ENCODE data around the gene NAP1L1. TPM values are rescaled to one million over a fixed set of nuclear protein-coding genes. Genes with fewer than 3 reads are reported as not detected.
A peak's percentile ranks its signal among the peaks of the same experiment; 100 is the strongest.

Gene NAP1L1
- total RNA-seq, 1 experiment from 2014 or later: 946 TPM

DNA sequence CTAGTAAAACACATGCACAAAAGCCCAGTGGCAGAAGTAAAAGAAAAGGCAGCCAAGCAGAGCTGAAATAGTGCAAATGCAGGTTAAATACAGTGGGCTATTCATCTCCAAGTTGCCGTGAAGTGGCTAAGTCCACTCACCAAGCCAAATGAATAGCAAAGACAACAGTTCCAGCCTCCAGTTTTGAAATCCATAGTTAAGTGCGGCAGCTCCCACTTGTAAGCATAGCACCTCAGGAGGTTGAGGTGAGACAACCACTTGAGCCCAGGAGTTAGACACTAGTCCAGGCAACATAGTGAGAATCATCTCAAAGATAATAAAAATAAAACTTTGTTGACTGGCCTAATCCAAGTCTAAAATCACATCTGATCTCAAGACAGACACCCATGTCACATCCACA is 43.1 kb downstream of the NAP1L1 start:
- Mint-ChIP-seq H3K9me3 (no peaks in the 10 kb centered on the region), H3K4me1 (peaks cover 46% of the 10 kb centered on the region), H3K4me3 (no peak overlapping the region), H3K27ac (peak overlapping the region; percentile 57; the same call in 1 of the 2 replicates), H3K36me3 (peaks cover 10% of the 10 kb centered on the region), H3K27me3 (ENCODE audit: low read depth) (no peaks in the 10 kb centered on the region)
- ChIA-PET POLR2A (interaction anchor here (0.9 kb wide), 1 partner anchor 10 kb away, joined by 4 read pairs; the partner anchor contains the start of gene PHLDA1), CTCF (interaction anchor here (1.6 kb wide), 1 partner anchor 515 kb away, joined by 3 read pairs; no protein-coding TSS in a partner anchor)
- ATAC-seq: no peak
- no peak for DNase-seq (ENCODE audit: low spot score)
- TF ChIP-seq, protein P1, sequence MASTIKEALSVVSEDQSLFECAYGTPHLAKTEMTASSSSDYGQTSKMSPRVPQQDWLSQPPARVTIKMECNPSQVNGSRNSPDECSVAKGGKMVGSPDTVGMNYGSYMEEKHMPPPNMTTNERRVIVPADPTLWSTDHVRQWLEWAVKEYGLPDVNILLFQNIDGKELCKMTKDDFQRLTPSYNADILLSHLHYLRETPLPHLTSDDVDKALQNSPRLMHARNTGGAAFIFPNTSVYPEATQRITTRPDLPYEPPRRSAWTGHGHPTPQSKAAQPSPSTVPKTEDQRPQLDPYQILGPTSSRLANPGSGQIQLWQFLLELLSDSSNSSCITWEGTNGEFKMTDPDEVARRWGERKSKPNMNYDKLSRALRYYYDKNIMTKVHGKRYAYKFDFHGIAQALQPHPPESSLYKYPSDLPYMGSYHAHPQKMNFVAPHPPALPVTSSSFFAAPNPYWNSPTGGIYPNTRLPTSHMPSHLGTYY (CRISPR knock-in tag; IDR thresholded peaks at IDR 0.05): no peak
- TF ChIP-seq ZNF138 (CRISPR knock-in tag; conservative IDR thresholded peaks at IDR 0.05): no peak
- no peak for TF ChIP-seq RELA (CRISPR knock-in tag; IDR thresholded peaks at IDR 0.05; ENCODE audit: borderline replicate concordance)
- TF ChIP-seq SMAD4 (CRISPR knock-in tag; IDR thresholded peaks at IDR 0.05): no peak
- TF ChIP-seq NR3C1 (CRISPR knock-in tag; conservative IDR thresholded peaks at IDR 0.05; ENCODE audit: low read depth): no peak
- TF ChIP-seq ZNF219 (CRISPR knock-in tag; IDR thresholded peaks at IDR 0.05; ENCODE audit: borderline replicate concordance): no peak
- TF ChIP-seq, protein P2, sequence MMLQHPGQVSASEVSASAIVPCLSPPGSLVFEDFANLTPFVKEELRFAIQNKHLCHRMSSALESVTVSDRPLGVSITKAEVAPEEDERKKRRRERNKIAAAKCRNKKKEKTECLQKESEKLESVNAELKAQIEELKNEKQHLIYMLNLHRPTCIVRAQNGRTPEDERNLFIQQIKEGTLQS (CRISPR knock-in tag; conservative IDR thresholded peaks at IDR 0.05): no peak
- TF ChIP-seq, protein P3, sequence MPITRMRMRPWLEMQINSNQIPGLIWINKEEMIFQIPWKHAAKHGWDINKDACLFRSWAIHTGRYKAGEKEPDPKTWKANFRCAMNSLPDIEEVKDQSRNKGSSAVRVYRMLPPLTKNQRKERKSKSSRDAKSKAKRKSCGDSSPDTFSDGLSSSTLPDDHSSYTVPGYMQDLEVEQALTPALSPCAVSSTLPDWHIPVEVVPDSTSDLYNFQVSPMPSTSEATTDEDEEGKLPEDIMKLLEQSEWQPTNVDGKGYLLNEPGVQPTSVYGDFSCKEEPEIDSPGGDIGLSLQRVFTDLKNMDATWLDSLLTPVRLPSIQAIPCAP (CRISPR knock-in tag; IDR thresholded peaks at IDR 0.05): no peak

DNA sequence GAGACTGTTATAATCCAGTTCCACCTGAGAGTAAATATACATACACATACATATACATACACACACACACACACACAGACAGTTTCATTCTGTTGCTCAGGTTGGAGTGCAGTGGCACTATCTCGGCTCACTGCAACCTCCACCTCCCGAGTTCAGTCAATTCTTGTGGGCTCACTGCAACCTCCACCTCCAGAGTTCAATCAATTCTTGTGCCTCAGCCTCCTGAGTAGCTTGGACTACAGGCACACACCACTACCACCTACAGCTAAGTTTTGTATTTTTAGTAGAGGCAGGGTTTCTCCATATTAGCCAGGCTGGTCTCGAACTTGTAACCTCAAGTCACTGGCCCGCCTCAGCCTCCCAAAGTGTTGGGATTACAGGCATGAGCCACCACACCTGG is 44.0 kb downstream of the NAP1L1 start:
- ChIA-PET CTCF (interaction anchor here (1.1 to 1.6 kb wide), 3 partner anchors 9 to 514 kb away, joined by 3 to 4 read pairs (median 4); partner anchors contain the start of gene PHLDA1), POLR2A (interaction anchor here (0.9 kb wide), 1 partner anchor 10 kb away, joined by 4 read pairs; the partner anchor contains the start of gene PHLDA1)
- Mint-ChIP-seq H3K36me3 (peaks cover 8% of the 10 kb centered on the region), H3K9me3 (no peaks in the 10 kb centered on the region), H3K27ac (peak overlapping the region; percentile 46), H3K4me3 (no peak overlapping the region), H3K27me3 (ENCODE audit: low read depth) (no peaks in the 10 kb centered on the region), H3K4me1 (peaks cover 51% of the 10 kb centered on the region)
- no peak for DNase-seq (ENCODE audit: low spot score)
- TF ChIP-seq, protein P4, sequence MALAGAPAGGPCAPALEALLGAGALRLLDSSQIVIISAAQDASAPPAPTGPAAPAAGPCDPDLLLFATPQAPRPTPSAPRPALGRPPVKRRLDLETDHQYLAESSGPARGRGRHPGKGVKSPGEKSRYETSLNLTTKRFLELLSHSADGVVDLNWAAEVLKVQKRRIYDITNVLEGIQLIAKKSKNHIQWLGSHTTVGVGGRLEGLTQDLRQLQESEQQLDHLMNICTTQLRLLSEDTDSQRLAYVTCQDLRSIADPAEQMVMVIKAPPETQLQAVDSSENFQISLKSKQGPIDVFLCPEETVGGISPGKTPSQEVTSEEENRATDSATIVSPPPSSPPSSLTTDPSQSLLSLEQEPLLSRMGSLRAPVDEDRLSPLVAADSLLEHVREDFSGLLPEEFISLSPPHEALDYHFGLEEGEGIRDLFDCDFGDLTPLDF (CRISPR knock-in tag; IDR thresholded peaks at IDR 0.05): no peak
- TF ChIP-seq, protein P5, sequence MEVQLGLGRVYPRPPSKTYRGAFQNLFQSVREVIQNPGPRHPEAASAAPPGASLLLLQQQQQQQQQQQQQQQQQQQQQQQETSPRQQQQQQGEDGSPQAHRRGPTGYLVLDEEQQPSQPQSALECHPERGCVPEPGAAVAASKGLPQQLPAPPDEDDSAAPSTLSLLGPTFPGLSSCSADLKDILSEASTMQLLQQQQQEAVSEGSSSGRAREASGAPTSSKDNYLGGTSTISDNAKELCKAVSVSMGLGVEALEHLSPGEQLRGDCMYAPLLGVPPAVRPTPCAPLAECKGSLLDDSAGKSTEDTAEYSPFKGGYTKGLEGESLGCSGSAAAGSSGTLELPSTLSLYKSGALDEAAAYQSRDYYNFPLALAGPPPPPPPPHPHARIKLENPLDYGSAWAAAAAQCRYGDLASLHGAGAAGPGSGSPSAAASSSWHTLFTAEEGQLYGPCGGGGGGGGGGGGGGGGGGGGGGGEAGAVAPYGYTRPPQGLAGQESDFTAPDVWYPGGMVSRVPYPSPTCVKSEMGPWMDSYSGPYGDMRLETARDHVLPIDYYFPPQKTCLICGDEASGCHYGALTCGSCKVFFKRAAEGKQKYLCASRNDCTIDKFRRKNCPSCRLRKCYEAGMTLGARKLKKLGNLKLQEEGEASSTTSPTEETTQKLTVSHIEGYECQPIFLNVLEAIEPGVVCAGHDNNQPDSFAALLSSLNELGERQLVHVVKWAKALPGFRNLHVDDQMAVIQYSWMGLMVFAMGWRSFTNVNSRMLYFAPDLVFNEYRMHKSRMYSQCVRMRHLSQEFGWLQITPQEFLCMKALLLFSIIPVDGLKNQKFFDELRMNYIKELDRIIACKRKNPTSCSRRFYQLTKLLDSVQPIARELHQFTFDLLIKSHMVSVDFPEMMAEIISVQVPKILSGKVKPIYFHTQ (CRISPR knock-in tag; IDR thresholded peaks at IDR 0.05): peak; percentile 84
- 0 out of 2 replicates have a peak, but pooled peaks have one; percentile 49 for TF ChIP-seq ZNF671 (CRISPR knock-in tag; IDR thresholded peaks at IDR 0.05)
- peak; percentile 11; the same call in 1 of the 2 replicates for ATAC-seq

DNA sequence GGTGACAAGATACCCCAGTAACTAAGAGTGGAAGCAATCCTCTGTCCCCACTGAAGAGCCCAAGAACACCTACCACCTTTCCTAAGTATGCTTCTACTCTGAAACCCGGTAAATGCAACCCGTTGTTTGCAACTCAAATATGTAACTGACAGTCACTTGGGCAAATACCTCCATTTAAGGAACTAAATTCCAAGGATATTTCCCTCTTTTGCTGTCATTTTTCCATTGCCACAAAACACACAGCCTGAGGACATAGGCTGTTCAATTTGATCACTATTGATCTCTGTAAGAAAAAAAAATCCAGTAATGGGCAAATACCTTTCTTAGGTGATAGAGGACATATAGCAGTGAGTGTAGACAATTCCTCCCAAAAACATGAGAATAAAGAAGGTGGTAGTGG is 46.3 kb downstream of the NAP1L1 start:
- Mint-ChIP-seq H3K4me3 (no peak overlapping the region), H3K36me3 (no peaks in the 10 kb centered on the region), H3K4me1 (peaks cover 71% of the 10 kb centered on the region), H3K27ac (peak overlapping the region; percentile 69), H3K27me3 (ENCODE audit: low read depth) (no peaks in the 10 kb centered on the region), H3K9me3 (no peaks in the 10 kb centered on the region)
- no peak for ATAC-seq
- POLR2A ChIA-PET: no interaction called here
- CTCF ChIA-PET: interaction anchor here (2.1 kb wide), 2 partner anchors 43 to 512 kb away, joined by 5 to 17 read pairs; no protein-coding TSS in a partner anchor
- DNase-seq (ENCODE audit: low spot score): no peak
- TF ChIP-seq, protein P6, sequence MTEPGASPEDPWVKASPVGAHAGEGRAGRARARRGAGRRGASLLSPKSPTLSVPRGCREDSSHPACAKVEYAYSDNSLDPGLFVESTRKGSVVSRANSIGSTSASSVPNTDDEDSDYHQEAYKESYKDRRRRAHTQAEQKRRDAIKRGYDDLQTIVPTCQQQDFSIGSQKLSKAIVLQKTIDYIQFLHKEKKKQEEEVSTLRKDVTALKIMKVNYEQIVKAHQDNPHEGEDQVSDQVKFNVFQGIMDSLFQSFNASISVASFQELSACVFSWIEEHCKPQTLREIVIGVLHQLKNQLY (CRISPR knock-in tag; IDR thresholded peaks at IDR 0.05): no peak
- TF ChIP-seq PRRX2 (CRISPR knock-in tag; IDR thresholded peaks at IDR 0.05) (no peak), FOXJ3 (CRISPR knock-in tag; IDR thresholded peaks at IDR 0.05; ENCODE audit: borderline replicate concordance) (no peak), NR3C1 (CRISPR knock-in tag; conservative IDR thresholded peaks at IDR 0.05; ENCODE audit: low read depth) (no peak), GRHL2 (CRISPR knock-in tag; IDR thresholded peaks at IDR 0.05; ENCODE audit: insufficient replicate concordance, severe bottlenecking) (no peak), ETV6 (CRISPR knock-in tag; IDR thresholded peaks at IDR 0.05) (no peak), FOXP1 (CRISPR knock-in tag; IDR thresholded peaks at IDR 0.05; ENCODE audit: borderline replicate concordance) (no peak), ZNF416 (CRISPR knock-in tag; IDR thresholded peaks at IDR 0.05) (no peak)
- TF ChIP-seq, protein P7, sequence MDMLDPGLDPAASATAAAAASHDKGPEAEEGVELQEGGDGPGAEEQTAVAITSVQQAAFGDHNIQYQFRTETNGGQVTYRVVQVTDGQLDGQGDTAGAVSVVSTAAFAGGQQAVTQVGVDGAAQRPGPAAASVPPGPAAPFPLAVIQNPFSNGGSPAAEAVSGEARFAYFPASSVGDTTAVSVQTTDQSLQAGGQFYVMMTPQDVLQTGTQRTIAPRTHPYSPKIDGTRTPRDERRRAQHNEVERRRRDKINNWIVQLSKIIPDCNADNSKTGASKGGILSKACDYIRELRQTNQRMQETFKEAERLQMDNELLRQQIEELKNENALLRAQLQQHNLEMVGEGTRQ (CRISPR knock-in tag; IDR thresholded peaks at IDR 0.05): no peak
- TF ChIP-seq, protein P8, sequence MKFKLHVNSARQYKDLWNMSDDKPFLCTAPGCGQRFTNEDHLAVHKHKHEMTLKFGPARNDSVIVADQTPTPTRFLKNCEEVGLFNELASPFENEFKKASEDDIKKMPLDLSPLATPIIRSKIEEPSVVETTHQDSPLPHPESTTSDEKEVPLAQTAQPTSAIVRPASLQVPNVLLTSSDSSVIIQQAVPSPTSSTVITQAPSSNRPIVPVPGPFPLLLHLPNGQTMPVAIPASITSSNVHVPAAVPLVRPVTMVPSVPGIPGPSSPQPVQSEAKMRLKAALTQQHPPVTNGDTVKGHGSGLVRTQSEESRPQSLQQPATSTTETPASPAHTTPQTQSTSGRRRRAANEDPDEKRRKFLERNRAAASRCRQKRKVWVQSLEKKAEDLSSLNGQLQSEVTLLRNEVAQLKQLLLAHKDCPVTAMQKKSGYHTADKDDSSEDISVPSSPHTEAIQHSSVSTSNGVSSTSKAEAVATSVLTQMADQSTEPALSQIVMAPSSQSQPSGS (CRISPR knock-in tag; IDR thresholded peaks at IDR 0.05; ENCODE audit: borderline replicate concordance, low read depth): no peak

Measured in WTC11 (cell line).